BJ (cell line): ENCODE measurements around the gene WASF3. TPM values are rescaled to one million over a fixed set of nuclear protein-coding genes. Genes with fewer than 3 reads are reported as not detected.

Experiments used
- CTCF ChIA-PET: fragments of 350-600 bp; formaldehyde crosslinking; extraction: SDS; loops from one replicate; lab custom pipeline; 2021; ENCODE audit warnings: antibody characterized with exemption, inconsistent platforms; lab: Yijun Ruan, JAX
- POLR2A ChIA-PET: fragments of 300-600 bp; sonication (Branson Sonifier 250); formaldehyde crosslinking; extraction: SDS; loops from one replicate; lab custom pipeline; 2021; ENCODE audit warnings: antibody characterized with exemption; lab: Charles Lee
- DNase-seq: peaks from one replicate; pipeline ENCODE4 v3.0.0-alpha.2; 2011; ENCODE audit warnings: low read depth
- H3K27me3 ChIP-seq: 2 replicates; pipeline ENCODE4 v1.6.0; 2011; ENCODE audit warnings: low read length; ENCODE audit not compliant: control insufficient read depth, insufficient read depth
- H3K36me3 ChIP-seq: 2 replicates; pipeline ENCODE4 v1.5.1; 2011; ENCODE audit warnings: low read length; ENCODE audit not compliant: control insufficient read depth, insufficient read depth
- H3K4me3 ChIP-seq: 2 replicates; pipeline ENCODE4 v1.5.1; 2011; ENCODE audit warnings: low read depth, mild to moderate bottlenecking, control low read depth, low read length
- polyA plus RNA-seq: library from polyadenylated mRNA; depleted of rRNA; stranded (reverse); fragments of >200 nt; gene quantifications from 2 replicates; pipeline ENCODE4 v1.2.3, GENCODE V29; 2011
- TF ChIP-seq, protein P1 (sequence below): IDR thresholded peaks from 2 replicates; pipeline ENCODE4 v1.5.1; 2011; ENCODE audit warnings: low read depth, mild to moderate bottlenecking, control low read depth, inconsistent platforms, low read length, moderate library complexity; ENCODE audit not compliant: insufficient read depth

WASF3 gene
- polyA plus RNA-seq, 1 experiment, result 9.5 TPM

DNA sequence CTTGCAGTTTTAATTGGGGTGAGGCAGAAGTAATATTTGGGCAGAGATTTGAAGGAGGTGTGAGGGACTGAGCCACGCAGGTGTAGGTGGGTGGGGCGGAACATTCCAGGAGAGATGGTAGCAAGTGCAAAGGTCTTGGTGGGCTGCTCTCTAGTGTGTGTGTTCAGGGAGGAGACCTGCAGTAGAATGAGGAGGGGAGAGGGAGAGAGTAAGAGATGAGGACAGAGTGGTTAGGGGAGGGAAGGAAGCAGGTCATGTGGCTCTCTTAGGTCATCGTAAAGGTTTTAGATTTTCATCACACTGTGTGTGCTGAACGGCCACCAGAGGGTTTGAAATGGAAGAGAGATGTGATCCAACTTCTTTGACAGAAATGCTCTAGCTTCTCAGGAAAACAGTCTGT, 33.5 kb downstream of the WASF3 start:
- POLR2A ChIA-PET, result no interaction called here
- CTCF ChIA-PET, result interaction anchor here (0.6 kb wide), 1 partner anchor 15 kb away, joined by 3 read pairs; no protein-coding TSS in a partner anchor

GRCh38 chr13:26591672-26592071, 34.2 kb downstream of the WASF3 start:
- TF ChIP-seq, protein P1, sequence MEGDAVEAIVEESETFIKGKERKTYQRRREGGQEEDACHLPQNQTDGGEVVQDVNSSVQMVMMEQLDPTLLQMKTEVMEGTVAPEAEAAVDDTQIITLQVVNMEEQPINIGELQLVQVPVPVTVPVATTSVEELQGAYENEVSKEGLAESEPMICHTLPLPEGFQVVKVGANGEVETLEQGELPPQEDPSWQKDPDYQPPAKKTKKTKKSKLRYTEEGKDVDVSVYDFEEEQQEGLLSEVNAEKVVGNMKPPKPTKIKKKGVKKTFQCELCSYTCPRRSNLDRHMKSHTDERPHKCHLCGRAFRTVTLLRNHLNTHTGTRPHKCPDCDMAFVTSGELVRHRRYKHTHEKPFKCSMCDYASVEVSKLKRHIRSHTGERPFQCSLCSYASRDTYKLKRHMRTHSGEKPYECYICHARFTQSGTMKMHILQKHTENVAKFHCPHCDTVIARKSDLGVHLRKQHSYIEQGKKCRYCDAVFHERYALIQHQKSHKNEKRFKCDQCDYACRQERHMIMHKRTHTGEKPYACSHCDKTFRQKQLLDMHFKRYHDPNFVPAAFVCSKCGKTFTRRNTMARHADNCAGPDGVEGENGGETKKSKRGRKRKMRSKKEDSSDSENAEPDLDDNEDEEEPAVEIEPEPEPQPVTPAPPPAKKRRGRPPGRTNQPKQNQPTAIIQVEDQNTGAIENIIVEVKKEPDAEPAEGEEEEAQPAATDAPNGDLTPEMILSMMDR, result no peak
- Histone ChIP-seq H3K36me3 (no peaks in the 10 kb centered on the region), H3K4me3 (no peak overlapping the region), H3K27me3 (no peaks in the 10 kb centered on the region)
- ChIA-PET POLR2A (no interaction called here), CTCF (no interaction called here)
- DNase-seq, result no peak

More for the DNA sequence above, 33.5 kb downstream of the WASF3 start:
- no peak overlapping the region for H3K4me3 ChIP-seq
- H3K27me3 ChIP-seq, result no peaks in the 10 kb centered on the region
- no peaks in the 10 kb centered on the region for H3K36me3 ChIP-seq
- DNase-seq, result no peak
- TF ChIP-seq, protein P1, result no peak

- Histone ChIP-seq H3K27me3 (no peaks in the 10 kb centered on the region), H3K4me3 (no peak overlapping the region), H3K36me3 (no peaks in the 10 kb centered on the region)
- DNase-seq, result no peak
- POLR2A ChIA-PET, result no interaction called here
- CTCF ChIA-PET, result interaction anchor here (0.6 kb wide), 1 partner anchor 33 kb away, joined by 3 read pairs; no protein-coding TSS in a partner anchor
- TF ChIP-seq, protein P1, result no peak
Observed at GRCh38 chr13:26593661-26594060, 36.2 kb downstream of the WASF3 start.

GRCh38 chr13:26594363-26594762, 36.9 kb downstream of the WASF3 start:
- ChIA-PET CTCF (interaction anchor here (1.0 kb wide), 1 partner anchor 104 kb away, joined by 3 read pairs; no protein-coding TSS in a partner anchor), POLR2A (no interaction called here)
- H3K36me3 ChIP-seq, result no peaks in the 10 kb centered on the region

DNA sequence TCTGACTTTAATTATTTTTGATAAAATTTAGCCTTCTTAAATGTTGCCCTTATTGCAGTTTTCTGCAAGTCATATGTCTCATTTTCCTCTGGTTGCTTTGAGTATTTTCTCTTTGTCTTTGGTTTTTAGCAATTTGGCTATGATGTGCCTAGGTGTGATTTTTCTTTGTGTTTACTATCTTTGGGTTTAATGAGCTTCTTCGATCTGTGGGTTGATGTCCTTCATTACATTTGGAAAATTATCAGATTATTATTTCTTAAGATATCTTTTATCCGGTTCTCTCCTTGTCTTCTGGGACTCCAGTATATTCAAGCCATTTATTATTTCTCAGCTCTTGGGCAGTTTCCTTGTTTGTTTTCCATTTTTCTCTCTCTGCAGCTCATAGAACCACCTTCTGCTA, 39.0 kb downstream of the WASF3 start:
- no peak for DNase-seq
- Histone ChIP-seq H3K4me3 (no peak overlapping the region), H3K27me3 (no peaks in the 10 kb centered on the region), H3K36me3 (no peaks in the 10 kb centered on the region)
- POLR2A ChIA-PET, result no interaction called here
- TF ChIP-seq, protein P1, result no peak
- CTCF ChIA-PET, result interaction anchor here (1.2 kb wide), 1 partner anchor 11 kb away, joined by 3 read pairs; no protein-coding TSS in a partner anchor

More at GRCh38 chr13:26594363-26594762, 36.9 kb downstream of the WASF3 start:
- TF ChIP-seq, protein P1, result no peak
- DNase-seq, result no peak
- Histone ChIP-seq H3K27me3 (no peaks in the 10 kb centered on the region), H3K4me3 (no peak overlapping the region)
